Measurements from ENCODE around the gene NIN.

The NIN gene

DNA sequence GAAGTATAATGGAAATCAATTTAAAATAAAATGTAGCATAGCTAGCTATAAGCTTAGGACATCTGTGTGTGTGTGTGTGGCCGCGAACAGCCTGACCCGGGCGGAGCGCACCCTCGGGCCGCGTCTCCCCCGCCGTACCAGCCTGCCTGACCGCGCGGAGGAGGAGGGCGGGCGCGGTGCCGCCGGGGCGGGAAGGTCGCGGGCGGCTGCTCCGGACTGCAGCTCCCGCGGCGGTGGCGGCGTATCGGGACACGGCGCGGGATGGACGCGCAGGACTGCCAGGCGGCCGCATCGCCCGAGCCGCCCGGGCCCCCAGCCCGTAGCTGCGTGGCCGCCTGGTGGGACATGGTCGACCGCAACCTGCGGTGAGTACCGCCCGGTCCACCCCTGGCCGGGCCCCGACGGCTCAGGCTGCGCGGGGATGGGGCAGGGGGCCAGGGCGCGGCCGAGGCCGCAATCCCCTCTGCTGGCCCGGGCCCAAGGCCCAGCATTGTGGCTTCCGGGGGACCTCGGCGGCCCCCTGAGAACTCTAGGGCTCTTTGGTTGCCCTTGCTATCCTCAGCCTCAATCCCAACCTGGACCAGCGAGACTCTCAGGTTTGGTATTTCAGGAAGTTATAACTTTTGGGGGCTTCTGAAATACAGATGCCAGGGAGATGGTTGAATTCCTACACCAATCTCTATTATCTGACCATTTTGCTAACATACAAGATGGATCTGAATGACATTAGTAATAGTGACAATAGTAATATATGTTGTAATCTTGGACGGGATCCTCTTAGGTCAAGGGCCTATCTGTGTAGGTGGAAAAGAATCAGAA, 41.2 kb upstream of the NIN start, which contains the start of gene ABHD12B:
Gene ABHD12B, plus strand, starts transcription at position 140 of the 819 bp plus-strand sequence. Its CDS starts 122 bp downstream, at position 262.
- no peak within 1 kb of the TSS for H3K9ac ChIP-seq (ENCODE audit: low read depth, low read length)

DNA sequence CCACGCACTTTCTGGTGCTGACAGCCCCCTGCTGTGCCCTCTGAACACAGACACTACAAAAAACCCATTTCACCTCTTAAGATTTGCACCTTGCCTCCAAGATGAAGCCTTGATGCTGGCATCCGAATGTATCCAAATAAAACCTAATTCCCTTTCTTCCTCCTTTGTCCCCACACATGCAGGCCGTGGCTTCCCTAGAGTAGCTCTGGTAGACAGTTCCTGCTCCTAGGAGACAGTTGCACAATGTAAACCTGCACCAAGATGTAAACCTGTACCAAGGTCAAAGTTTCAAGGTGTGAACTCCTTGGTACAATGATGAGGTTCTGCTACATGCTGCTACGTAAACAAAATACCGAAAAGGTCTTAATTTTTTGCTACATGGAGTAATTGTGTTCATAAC, 40.3 kb upstream of the NIN start:
- no peaks in the 10 kb centered on the region for H3K36me3 ChIP-seq (ENCODE audit: insufficient read depth, low read length)

More for the DNA sequence above, 41.2 kb upstream of the NIN start, which contains the start of gene ABHD12B:
- H3K4me2 ChIP-seq (ENCODE audit: insufficient read depth, low read length): no peak within 1 kb of the TSS
- no peak within 1 kb of the TSS for H2AFZ ChIP-seq (ENCODE audit: low read depth, low read length)
- no peak within 1 kb of the TSS for H3K27ac ChIP-seq (ENCODE audit: low read length)
- H3K9me3 ChIP-seq (ENCODE audit: insufficient read depth, low read length, severe bottlenecking): no peaks in the 10 kb centered on the region
- TF ChIP-seq, protein P1, sequence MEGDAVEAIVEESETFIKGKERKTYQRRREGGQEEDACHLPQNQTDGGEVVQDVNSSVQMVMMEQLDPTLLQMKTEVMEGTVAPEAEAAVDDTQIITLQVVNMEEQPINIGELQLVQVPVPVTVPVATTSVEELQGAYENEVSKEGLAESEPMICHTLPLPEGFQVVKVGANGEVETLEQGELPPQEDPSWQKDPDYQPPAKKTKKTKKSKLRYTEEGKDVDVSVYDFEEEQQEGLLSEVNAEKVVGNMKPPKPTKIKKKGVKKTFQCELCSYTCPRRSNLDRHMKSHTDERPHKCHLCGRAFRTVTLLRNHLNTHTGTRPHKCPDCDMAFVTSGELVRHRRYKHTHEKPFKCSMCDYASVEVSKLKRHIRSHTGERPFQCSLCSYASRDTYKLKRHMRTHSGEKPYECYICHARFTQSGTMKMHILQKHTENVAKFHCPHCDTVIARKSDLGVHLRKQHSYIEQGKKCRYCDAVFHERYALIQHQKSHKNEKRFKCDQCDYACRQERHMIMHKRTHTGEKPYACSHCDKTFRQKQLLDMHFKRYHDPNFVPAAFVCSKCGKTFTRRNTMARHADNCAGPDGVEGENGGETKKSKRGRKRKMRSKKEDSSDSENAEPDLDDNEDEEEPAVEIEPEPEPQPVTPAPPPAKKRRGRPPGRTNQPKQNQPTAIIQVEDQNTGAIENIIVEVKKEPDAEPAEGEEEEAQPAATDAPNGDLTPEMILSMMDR (IDR thresholded peaks at IDR 0.05; ENCODE audit: borderline replicate concordance, extremely low read depth, low read length, poor library complexity, severe bottlenecking): no peak
- TF ChIP-seq EZH2 (IDR thresholded peaks at IDR 0.05; ENCODE audit: borderline replicate concordance, low read depth, low read length, severe bottlenecking): no peak
- no peaks in the 10 kb centered on the region for H3K27me3 ChIP-seq (ENCODE audit: insufficient read depth, low read length, poor library complexity)
- no peak for ATAC-seq (ENCODE audit: insufficient read depth, low read depth)
- no peak within 1 kb of the TSS for H3K4me3 ChIP-seq (ENCODE audit: low read depth in 1 of 2, low read length in 2 of 2)
- peaks cover 52% of the 10 kb centered on the region for H3K4me1 ChIP-seq (ENCODE audit: insufficient read depth, low read length)
- H3K36me3 ChIP-seq (ENCODE audit: insufficient read depth, low read length): no peaks in the 10 kb centered on the region
- H4K20me1 ChIP-seq (ENCODE audit: insufficient read depth, low read length): no peaks in the 10 kb centered on the region
- DNase-seq: no peak
- no peaks in the 10 kb centered on the region for H3K79me2 ChIP-seq (ENCODE audit: insufficient read depth, low read length)

GRCh38 chr14:50865391-50866076, 34.6 kb upstream of the NIN start:
- Histone ChIP-seq H4K20me1 (ENCODE audit: insufficient read depth, low read length) (no peaks in the 10 kb centered on the region), H3K4me1 (ENCODE audit: insufficient read depth, low read length) (peaks cover 6% of the 10 kb centered on the region; the same call in 1 of the 2 replicates), H3K9ac (ENCODE audit: low read depth, low read length) (no peak overlapping the region), H3K9me3 (ENCODE audit: insufficient read depth, low read length, severe bottlenecking) (no peaks in the 10 kb centered on the region), H3K36me3 (ENCODE audit: insufficient read depth, low read length) (no peaks in the 10 kb centered on the region), H3K4me3 (ENCODE audit: low read depth in 1 of 2, low read length in 2 of 2) (no peak overlapping the region), H3K4me2 (ENCODE audit: insufficient read depth, low read length) (no peak overlapping the region), H2AFZ (ENCODE audit: low read depth, low read length) (no peak overlapping the region), H3K27me3 (ENCODE audit: insufficient read depth, low read length, poor library complexity) (no peaks in the 10 kb centered on the region), H3K27ac (ENCODE audit: low read length) (no peak overlapping the region), H3K79me2 (ENCODE audit: insufficient read depth, low read length) (no peaks in the 10 kb centered on the region)
- DNase-seq (no peak), ATAC-seq (ENCODE audit: insufficient read depth, low read depth) (no peak)
- no peak for TF ChIP-seq EZH2 (IDR thresholded peaks at IDR 0.05; ENCODE audit: borderline replicate concordance, low read depth, low read length, severe bottlenecking)
- TF ChIP-seq, protein P1 (IDR thresholded peaks at IDR 0.05; ENCODE audit: borderline replicate concordance, extremely low read depth, low read length, poor library complexity, severe bottlenecking): no peak

More for the DNA sequence above, 40.3 kb upstream of the NIN start:
- H2AFZ ChIP-seq (ENCODE audit: low read depth, low read length): no peak overlapping the region
- H3K4me3 ChIP-seq (ENCODE audit: low read depth in 1 of 2, low read length in 2 of 2): no peak overlapping the region
- no peaks in the 10 kb centered on the region for H3K9me3 ChIP-seq (ENCODE audit: insufficient read depth, low read length, severe bottlenecking)
- no peak overlapping the region for H3K9ac ChIP-seq (ENCODE audit: low read depth, low read length)
- no peaks in the 10 kb centered on the region for H3K79me2 ChIP-seq (ENCODE audit: insufficient read depth, low read length)
- no peak overlapping the region for H3K4me2 ChIP-seq (ENCODE audit: insufficient read depth, low read length)
- DNase-seq (no peak), ATAC-seq (ENCODE audit: insufficient read depth, low read depth) (no peak)
- no peak for TF ChIP-seq EZH2 (IDR thresholded peaks at IDR 0.05; ENCODE audit: borderline replicate concordance, low read depth, low read length, severe bottlenecking)
- TF ChIP-seq, protein P1 (IDR thresholded peaks at IDR 0.05; ENCODE audit: borderline replicate concordance, extremely low read depth, low read length, poor library complexity, severe bottlenecking): no peak
- H3K27me3 ChIP-seq (ENCODE audit: insufficient read depth, low read length, poor library complexity): no peaks in the 10 kb centered on the region
- no peak overlapping the region for H3K27ac ChIP-seq (ENCODE audit: low read length)
- H4K20me1 ChIP-seq (ENCODE audit: insufficient read depth, low read length): no peaks in the 10 kb centered on the region
- H3K4me1 ChIP-seq (ENCODE audit: insufficient read depth, low read length): peaks cover 43% of the 10 kb centered on the region

Data from DND-41 (cell line).